HCT116 (cell line): Measurements from ENCODE around the gene PRMT7.

Experiments
- CEBPB ChIP-seq: IDR thresholded peaks from 2 replicates; pipeline ENCODE4 v1.6.1; 2012; ENCODE audit warnings: low read depth
- CTCF ChIP-seq, 3 experiments: fragments of 200-600 bp in 1 of 3; sonication (generic) in 1 of 3; IDR thresholded peaks in 2 of 3; conservative IDR thresholded peaks in 1 of 3; 2 replicates each; pipeline ENCODE4 v1.5.1; 2012 to 2017; ENCODE audit warnings: low read depth in 2 of 3, low read length in 2 of 3, antibody characterized with exemption in 1 of 3, borderline replicate concordance in 1 of 3, control low read depth in 1 of 3, mild to moderate bottlenecking in 1 of 3, mixed read lengths in 1 of 3, mixed run types in 1 of 3, moderate library complexity in 1 of 3; ENCODE audit not compliant: insufficient read depth in 1 of 3
- ZNF274 ChIP-seq: fragments of 200-500 bp; sonication (Bioruptor generic); IDR thresholded peaks from 2 replicates; pipeline ENCODE4 v1.6.1; 2014; ENCODE audit warnings: mild to moderate bottlenecking, low read depth, low read length, inconsistent platforms

- TF ChIP-seq CTCF (IDR thresholded peaks at IDR 0.05 in 2 of 3, conservative IDR thresholded peaks at IDR 0.05 in 1 of 3; ENCODE audit: borderline replicate concordance in 1 of 3, insufficient read depth in 1 of 3, low read depth in 2 of 3, low read length in 2 of 3): no peak
- TF ChIP-seq CEBPB: no peak
- TF ChIP-seq ZNF274: no peak
Measured at GRCh38 chr16:68332411-68333121, 21.7 kb downstream of the PRMT7 start.
